Activated T-cell treated with anti-CD3 and anti-CD28 coated beads for 48 hours (primary cell): ENCODE results near the gene AFAP1L2.

Experiments used
- DNase-seq: peaks from one replicate; pipeline ENCODE4 v3.0.0-alpha.2; 2020; ENCODE audit warnings: low read depth

Gene AFAP1L2

DNA sequence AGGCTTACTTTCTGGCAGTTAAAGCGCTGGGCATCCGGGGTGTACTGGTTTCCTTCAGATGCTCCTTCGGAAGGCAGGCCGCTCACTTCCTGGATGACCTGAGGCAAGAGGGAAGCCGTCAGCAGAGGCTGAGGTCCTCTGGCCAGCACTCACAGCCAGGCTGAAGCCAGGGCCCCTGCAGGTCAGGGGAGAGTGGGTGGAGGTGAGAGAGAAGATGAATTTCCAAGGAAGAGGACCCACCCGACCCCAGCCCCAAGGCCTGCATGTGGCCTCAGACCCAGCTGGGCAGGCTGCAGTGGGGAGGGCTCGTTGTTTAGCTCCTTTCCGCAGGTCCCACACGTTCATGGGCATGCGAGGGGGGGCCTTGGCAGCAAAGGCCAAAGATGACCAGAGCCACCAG lies 94.0 kb downstream of the AFAP1L2 start:
- no peak for DNase-seq

GRCh38 chr10:114309364-114309651 lies 95.0 kb downstream of the AFAP1L2 start:
- DNase-seq = no peak

GRCh38 chr10:114308531-114309363 lies 95.6 kb downstream of the AFAP1L2 start:
- no peak for DNase-seq

- DNase-seq = no peak
Observed at GRCh38 chr10:114307731-114308130, 96.6 kb downstream of the AFAP1L2 start.

DNA sequence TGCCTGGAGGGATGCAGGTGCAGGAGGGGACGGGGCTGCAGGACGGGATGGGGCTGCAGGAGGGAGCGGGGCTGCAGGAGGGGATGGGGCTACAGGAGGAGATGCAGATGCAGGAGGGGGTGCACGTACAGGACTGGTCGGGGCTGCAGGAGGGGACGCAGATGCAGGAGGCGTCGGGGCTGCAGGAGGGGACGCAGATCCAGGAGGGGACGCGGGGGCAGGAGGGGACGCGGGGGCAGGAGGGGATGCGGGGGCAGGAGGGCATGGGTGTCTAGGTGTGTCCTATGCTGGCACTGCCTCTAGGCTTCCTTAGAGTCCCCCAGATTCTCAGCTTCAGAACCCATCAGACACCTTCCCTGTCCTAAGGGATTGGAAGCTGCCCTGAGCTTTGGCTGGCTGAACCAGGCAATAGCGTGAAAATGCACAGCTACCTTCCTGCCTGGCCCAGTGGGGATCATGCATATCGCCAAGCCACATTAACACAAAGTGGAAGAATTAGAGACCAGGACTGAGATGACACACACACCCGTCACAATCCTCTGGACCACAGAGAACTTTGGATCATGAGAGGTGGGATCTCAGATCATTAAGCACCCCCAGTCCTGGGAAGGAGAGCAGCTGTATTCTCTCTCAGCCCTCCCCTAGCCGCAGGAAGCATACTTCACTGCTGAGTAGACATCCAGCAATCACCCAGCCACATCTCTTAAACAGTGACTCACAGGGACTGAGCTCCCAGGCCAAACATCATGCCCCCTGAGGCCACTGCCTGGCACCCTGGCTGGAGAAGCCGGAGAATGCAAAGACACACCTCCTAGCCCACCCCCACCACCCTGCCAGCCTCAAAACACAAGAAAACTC lies 98.0 kb downstream of the AFAP1L2 start:
- no peak for DNase-seq

DNA sequence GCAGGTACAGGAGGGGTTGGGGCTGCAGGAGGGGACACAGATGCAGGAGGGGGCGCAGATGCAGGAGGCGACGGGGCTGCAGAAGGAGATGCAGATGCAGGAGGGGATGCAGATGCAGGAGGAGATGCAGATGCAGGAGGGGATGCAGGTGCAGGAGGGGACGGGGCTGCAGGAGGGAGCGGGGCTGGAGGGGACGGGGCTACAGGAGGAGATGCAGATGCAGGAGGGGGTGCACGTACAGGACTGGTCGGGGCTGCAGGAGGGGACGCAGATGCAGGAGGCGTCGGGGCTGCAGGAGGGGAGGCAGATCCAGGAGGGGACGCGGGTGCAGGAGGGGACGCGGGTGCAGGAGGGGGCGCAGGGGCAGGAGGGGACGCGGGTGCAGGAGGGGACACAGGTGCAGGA lies 98.8 kb downstream of the AFAP1L2 start:
- no peak for DNase-seq

DNA sequence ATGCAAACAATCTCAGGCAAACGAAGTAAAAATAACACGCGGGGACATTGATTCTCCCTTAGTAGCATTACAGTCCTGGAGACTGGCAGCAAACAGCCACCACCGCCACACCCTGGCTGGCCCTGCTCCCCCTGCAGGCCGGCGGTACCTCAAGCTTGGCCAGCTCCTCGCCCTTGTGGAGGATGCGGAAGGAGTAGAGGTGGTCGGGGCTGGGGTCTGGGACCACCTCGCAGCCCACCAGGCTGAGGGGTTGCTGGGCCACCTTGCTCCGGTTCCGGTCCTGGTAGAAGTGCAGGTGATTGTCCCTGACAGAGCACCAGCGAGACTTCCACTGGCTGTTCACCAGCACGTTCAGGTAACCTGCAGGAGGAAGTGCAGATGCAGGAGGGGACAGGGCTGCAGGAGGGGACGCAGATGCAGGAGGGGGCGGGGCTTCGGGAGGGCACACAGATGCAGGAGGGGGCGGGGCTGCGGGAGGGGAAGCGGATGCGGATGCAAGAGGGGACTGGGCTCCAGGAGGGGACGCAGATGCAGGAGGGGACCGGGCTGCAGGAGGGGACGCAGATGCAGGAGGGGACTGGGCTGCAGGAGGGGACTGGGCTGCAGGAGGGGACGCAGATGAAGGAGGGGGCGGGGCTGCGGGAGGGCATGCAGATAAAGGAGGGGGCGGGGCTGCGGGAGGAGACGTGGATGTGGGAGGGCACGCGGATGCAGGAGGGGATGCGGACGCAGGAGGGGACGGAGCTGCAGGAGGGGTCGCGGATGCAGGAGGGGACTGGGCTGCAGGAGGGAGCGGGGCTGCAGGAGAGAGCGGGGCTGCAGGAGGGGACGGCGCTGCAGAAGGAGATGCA lies 99.5 kb downstream of the AFAP1L2 start:
- DNase-seq = peak; percentile 41

DNA sequence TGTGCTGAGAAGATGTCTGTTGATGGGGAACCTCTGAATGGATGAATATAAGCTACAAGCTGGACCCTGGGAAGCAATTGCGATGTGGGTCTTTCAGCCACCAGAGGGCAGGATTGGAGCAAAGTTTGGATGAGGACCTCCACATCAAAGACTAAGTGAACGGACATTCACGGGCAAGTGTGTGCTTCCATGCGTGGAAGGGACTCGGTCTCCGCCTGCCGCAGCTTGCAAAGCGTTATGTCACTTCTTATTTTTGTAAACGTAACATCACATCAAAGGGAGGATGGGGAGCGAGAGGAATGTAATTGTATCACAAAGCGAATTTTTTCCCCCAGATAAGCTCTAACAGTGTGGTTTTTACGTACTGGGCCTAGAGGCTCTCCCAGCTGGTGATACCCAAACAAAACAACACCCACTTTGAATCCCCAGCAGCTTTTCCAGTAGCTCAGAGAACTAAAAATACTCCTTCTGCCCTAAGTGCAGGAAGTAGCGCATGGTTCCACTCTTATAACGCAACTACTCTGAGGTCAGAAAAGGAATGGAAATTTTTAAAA lies 100.2 kb downstream of the AFAP1L2 start:
- DNase-seq = peak; percentile 63

GRCh38 chr10:114303556-114303955 lies 100.7 kb downstream of the AFAP1L2 start:
- DNase-seq = no peak

DNA sequence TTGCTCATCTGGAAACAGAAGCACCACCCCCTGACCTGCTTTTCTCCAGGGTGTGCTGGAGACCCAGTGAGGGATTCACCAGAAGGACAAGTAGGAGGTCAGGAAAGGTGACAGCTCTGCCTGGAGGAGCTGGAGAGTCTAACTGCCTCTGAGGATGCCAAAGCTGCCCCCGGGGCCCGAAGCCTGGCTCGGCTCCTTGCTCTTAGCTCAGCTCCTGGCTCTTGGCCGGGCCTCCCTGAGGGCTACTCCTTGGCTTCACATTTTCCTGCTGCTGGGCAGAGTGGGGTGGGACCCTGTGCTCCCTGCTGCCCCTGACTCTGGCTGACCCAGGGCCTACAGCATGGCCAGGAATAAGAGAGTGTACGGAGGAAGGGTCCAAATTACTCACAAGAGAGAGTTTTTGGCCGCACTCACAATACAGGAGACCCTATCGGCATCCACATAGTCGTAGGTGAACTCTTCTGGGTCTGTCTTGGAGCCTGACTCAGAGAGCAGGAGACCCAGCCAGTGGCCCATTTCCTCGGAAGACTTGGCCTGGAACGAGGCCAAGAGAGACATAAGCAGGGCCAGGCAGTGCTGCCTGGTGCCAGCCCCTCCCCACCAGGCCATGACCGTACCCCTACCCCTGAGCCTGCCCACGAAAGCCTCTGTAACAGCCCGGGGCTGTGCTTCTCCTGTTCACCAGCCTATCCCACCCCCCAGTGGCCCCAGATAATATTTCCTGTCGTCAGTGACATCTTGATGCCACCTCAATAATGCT lies 102.2 kb downstream of the AFAP1L2 start:
- DNase-seq = no peak

GRCh38 chr10:114301177-114301576 lies 103.1 kb downstream of the AFAP1L2 start:
- DNase-seq = no peak

DNA sequence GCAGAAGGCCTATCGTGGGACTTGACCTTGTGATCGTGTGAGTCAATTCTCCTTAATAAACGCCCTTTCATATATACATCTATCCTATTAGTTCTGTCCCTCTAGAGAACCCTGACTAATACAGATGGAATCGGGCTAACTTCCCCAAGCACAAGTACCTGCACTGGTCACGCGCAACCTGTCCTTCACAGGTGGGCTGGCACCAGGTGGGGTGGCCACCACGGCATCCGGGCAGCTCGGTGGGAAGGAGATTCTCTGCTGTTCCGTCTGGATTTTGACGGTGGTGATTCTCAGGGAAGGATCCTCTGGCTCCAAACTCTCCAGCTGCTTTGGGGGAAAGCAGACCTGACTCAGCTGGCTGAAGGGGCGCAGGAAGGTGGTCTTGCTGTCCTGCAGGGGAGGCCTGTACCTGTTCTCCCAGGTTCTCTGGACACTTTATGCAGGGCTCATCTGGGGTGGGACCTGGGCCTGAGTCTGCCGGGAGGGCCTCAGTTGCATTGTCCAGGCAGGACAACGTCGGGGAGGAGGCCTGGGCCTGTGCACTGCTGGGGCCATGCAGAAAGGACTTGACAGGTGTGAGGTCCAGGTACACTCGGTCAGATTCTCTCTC lies 104.2 kb downstream of the AFAP1L2 start:
- no peak for DNase-seq

- no peak for DNase-seq
Observed at GRCh38 chr10:114297136-114297705, 107.1 kb downstream of the AFAP1L2 start.

GRCh38 chr10:114295393-114295792 lies 108.9 kb downstream of the AFAP1L2 start:
- DNase-seq = no peak

DNA sequence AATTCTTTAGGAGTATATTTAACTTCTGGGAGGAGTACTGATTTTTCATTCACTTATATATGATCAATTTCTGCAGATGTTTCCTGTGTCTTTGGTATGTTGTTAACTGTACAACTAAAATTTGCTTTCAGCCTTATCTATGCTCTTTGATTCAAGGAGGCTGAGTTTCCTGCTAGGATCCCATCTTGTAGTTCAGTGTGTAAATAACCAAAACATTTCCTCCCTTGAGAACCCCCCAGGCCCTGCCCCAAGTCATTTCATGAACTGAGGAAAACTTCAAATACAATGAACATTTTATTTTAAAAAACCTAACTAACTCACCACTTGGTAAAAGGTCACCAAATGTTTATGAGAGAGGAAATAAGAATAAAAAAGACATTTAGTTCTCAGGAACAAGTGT lies 109.8 kb downstream of the AFAP1L2 start:
- DNase-seq = no peak

- DNase-seq = no peak
Observed at GRCh38 chr10:114293075-114293474, 111.2 kb downstream of the AFAP1L2 start.

DNA sequence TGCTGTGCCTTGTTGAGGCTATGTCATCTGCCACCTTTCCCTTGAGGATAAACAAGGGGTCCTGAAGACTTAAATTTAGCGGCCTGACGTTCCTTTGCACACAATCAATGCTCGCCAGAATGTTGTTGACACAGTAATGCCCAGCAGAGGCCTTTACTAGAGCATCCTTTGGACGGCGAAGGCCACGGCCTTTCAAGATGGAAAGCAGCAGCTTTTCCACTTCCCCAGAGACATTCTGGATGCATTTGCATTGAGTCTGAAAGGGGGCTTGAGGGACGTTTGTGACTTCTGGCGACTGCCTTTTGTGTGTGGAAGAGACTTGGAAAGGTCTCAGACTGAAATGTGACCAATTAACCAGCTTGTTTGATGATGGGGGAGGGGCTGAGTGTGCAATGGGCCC lies 112.8 kb downstream of the AFAP1L2 start:
- no peak for DNase-seq

DNA sequence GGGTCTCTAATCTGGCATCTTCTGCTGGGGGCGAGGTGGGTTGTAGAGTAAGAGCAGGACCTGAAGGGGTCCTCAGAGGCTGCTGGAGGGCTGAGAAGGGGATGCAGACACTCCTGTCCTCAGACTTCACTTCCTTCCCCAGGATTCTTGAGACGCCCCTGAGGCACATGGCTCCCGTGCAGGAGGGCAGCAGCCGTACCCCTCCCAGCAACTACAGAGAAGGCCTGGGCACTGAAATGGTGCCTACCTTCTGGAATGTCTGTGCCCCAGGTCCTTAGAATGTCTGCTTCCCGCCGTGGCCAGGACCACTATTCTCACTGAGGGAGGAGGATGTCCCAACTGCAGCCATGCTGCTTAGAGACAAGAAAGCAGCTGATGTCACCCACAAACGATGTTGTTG lies 113.2 kb downstream of the AFAP1L2 start:
- no peak for DNase-seq

DNA sequence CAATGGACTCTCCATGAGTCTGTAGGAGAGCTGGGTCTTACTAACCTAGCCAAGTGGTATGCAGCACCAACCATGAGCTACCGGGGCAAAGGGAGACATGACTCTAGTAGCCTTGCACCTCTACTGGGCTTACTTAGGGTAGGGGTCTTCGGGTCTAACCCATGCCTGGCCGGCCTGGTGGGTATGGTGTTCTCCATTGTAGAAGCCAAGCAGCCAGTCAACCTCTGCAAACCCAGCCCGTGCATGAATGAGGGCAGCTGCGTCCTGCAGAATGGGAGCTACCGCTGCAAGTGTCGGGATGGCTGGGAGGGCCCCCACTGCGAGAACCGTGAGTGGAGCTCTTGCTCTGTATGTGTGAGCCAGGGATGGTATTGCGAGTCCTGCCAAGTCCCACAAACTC lies 114.3 kb downstream of the AFAP1L2 start:
- DNase-seq = no peak

GRCh38 chr10:114289096-114289436 lies 115.2 kb downstream of the AFAP1L2 start:
- no peak for DNase-seq
